Measurements from ENCODE around the gene MAP7. TPM values are rescaled to one million over a fixed set of nuclear protein-coding genes. Genes with fewer than 3 reads are reported as not detected.
"Not testable (repeated sequence)": the region's sequence is repeated elsewhere in the genome, so short reads cannot be mapped to it uniquely, and the experiment has no call there.

Gene MAP7
- total RNA-seq, 1 experiment from 2014 or later: 1.7 TPM

- peak; percentile 10 for DNase-seq (ENCODE audit: low read depth)
These were observed 41.4 kb downstream of the MAP7 start for GRCh38 chr6:136508725-136509392.

- DNase-seq (ENCODE audit: low read depth): no peak
These were observed 44.0 kb downstream of the MAP7 start for GRCh38 chr6:136506124-136506799.

- DNase-seq (ENCODE audit: low read depth): no peak
These were observed 46.8 kb downstream of the MAP7 start for GRCh38 chr6:136503303-136504029.

- no peak for DNase-seq (ENCODE audit: low read depth)
These were observed 47.4 kb downstream of the MAP7 start for GRCh38 chr6:136502786-136503185.

- no peak for DNase-seq (ENCODE audit: low read depth)
These were observed 48.7 kb downstream of the MAP7 start for GRCh38 chr6:136501514-136501913.

- no peak for DNase-seq (ENCODE audit: low read depth)
These were observed 49.1 kb downstream of the MAP7 start for GRCh38 chr6:136501096-136501495.

GRCh38 chr6:136500414-136500813 is 49.8 kb downstream of the MAP7 start:
- no peak for DNase-seq (ENCODE audit: low read depth)

GRCh38 chr6:136499370-136499769 is 50.9 kb downstream of the MAP7 start:
- no peak for DNase-seq (ENCODE audit: low read depth)

- not testable (repeated sequence) for DNase-seq (ENCODE audit: low read depth)
These were observed 53.8 kb downstream of the MAP7 start for GRCh38 chr6:136496449-136496848.

GRCh38 chr6:136494710-136495109 is 55.5 kb downstream of the MAP7 start:
- no peak for DNase-seq (ENCODE audit: low read depth)

GRCh38 chr6:136494059-136494458 is 56.2 kb downstream of the MAP7 start:
- DNase-seq (ENCODE audit: low read depth): no peak

GRCh38 chr6:136492409-136492808 is 57.8 kb downstream of the MAP7 start:
- DNase-seq (ENCODE audit: low read depth): no peak

- DNase-seq (ENCODE audit: low read depth): no peak
These were observed 58.5 kb downstream of the MAP7 start for GRCh38 chr6:136491754-136492153.

- no peak for DNase-seq (ENCODE audit: low read depth)
These were observed 59.0 kb downstream of the MAP7 start for GRCh38 chr6:136491251-136491650.

- not testable (repeated sequence) for DNase-seq (ENCODE audit: low read depth)
These were observed 60.6 kb downstream of the MAP7 start for GRCh38 chr6:136489689-136490033.

GRCh38 chr6:136487759-136488425 is 62.3 kb downstream of the MAP7 start:
- DNase-seq (ENCODE audit: low read depth): no peak

- DNase-seq (ENCODE audit: low read depth): no peak
These were observed 63.9 kb downstream of the MAP7 start for GRCh38 chr6:136486357-136486756.

- no peak for DNase-seq (ENCODE audit: low read depth)
These were observed 66.3 kb downstream of the MAP7 start for GRCh38 chr6:136483906-136484305.

GRCh38 chr6:136483005-136483404 is 67.2 kb downstream of the MAP7 start:
- DNase-seq (ENCODE audit: low read depth): not testable (repeated sequence)

GRCh38 chr6:136477548-136477947 is 72.7 kb downstream of the MAP7 start:
- DNase-seq (ENCODE audit: low read depth): no peak

- DNase-seq (ENCODE audit: low read depth): no peak
These were observed 74.5 kb downstream of the MAP7 start for GRCh38 chr6:136475686-136476085.

GRCh38 chr6:136474241-136474640 is 76.0 kb downstream of the MAP7 start:
- DNase-seq (ENCODE audit: low read depth): no peak
